ENCODE data around the gene HECA.

DNA sequence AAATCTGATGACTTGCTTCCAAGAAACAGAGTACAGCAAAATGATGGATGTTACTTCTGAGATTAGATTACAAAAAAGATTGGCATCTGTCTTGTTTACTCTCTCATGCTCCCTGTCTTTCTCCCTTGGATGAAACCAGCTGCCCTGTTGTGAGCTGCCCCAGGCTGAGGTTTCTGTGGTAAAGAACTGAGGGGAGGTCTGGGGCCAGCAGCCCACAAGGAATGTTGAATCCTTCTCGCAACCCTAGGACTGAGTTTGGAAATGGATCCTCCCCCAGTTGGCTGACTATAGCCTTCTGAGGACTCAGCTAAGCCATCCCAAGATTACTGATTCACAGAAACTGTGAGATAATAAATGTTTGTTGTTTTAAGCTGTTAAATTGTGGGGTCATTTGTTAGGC, 5.6 kb upstream of the HECA start:
- TF ChIP-seq EZH2 (IDR thresholded peaks at IDR 0.05; ENCODE audit: insufficient read depth, poor library complexity, severe bottlenecking) (no peak), EZH2phosphoT487 (IDR thresholded peaks at IDR 0.05; ENCODE audit: insufficient read depth, low read depth) (no peak)
